Iris pigment epithelial cell (primary cell): ENCODE measurements around the gene FAM200C.

Experiments
- DNase-seq: peaks from one replicate; pipeline ENCODE4 v3.0.0-alpha.2; 2011; ENCODE audit warnings: low read depth

FAM200C gene

GRCh38 chr5:160419458-160420330 is 19.8 kb upstream of the FAM200C start:
- no peak for DNase-seq

- DNase-seq: peak; percentile 97
These were observed 19.0 kb upstream of the FAM200C start, which contains the start of gene SLU7 for GRCh38 chr5:160418561-160419457. TSS of gene SLU7 (minus strand) at chr5:160419081. CDS start at chr5:160415294, 3,787 bp downstream.

- peak; percentile 58 for DNase-seq
These were observed 1.0 kb downstream of the FAM200C start for GRCh38 chr5:160398806-160399205.

- no peak for DNase-seq
These were observed 2.4 kb downstream of the FAM200C start for GRCh38 chr5:160397492-160397891.

GRCh38 chr5:160395111-160395510 is 4.7 kb downstream of the FAM200C start:
- no peak for DNase-seq

GRCh38 chr5:160390787-160391696 is 8.8 kb downstream of the FAM200C start:
- peak; percentile 31 for DNase-seq

GRCh38 chr5:160387445-160387844 is 12.4 kb downstream of the FAM200C start:
- no peak for DNase-seq

- DNase-seq: no peak
These were observed 14.4 kb downstream of the FAM200C start for GRCh38 chr5:160385496-160385895.

GRCh38 chr5:160384681-160385080 is 15.2 kb downstream of the FAM200C start:
- DNase-seq: no peak

- DNase-seq: no peak
These were observed 17.5 kb downstream of the FAM200C start for GRCh38 chr5:160382346-160382745.

- DNase-seq: no peak
These were observed 19.8 kb downstream of the FAM200C start for GRCh38 chr5:160380041-160380440.

GRCh38 chr5:160379511-160379910 is 20.3 kb downstream of the FAM200C start:
- no peak for DNase-seq

GRCh38 chr5:160378330-160378729 is 21.5 kb downstream of the FAM200C start:
- DNase-seq: no peak

GRCh38 chr5:160377651-160378050 is 22.2 kb downstream of the FAM200C start:
- DNase-seq: no peak

- no peak for DNase-seq
These were observed 23.4 kb downstream of the FAM200C start for GRCh38 chr5:160376416-160376815.

GRCh38 chr5:160375701-160376100 is 24.2 kb downstream of the FAM200C start:
- DNase-seq: no peak

- peak; percentile 11 for DNase-seq
These were observed 24.7 kb downstream of the FAM200C start for GRCh38 chr5:160375166-160375565.

- no peak for DNase-seq
These were observed 28.6 kb downstream of the FAM200C start for GRCh38 chr5:160371294-160371693.

- DNase-seq: no peak
These were observed 29.2 kb downstream of the FAM200C start for GRCh38 chr5:160370713-160371034.

GRCh38 chr5:160369990-160370712 is 29.7 kb downstream of the FAM200C start, which contains the start of gene C1QTNF2:
TSS of gene C1QTNF2 (minus strand) at chr5:160370626. CDS start at chr5:160355011, 15,615 bp downstream.
- peak; percentile 64 for DNase-seq

GRCh38 chr5:160367885-160368284 is 32.0 kb downstream of the FAM200C start:
- no peak for DNase-seq
